ENCODE measurements around the gene ADAMTSL5. TPM values are rescaled to one million over a fixed set of nuclear protein-coding genes. Genes with fewer than 3 reads are reported as not detected.
"Not testable (repeated sequence)": the region's sequence is repeated elsewhere in the genome, so short reads cannot be mapped to it uniquely, and the experiment has no call there.

Gene ADAMTSL5
- total and polyA plus RNA-seq, 2 donors (not counting 1 experiment from before 2014, with no cell fraction given): 3.1 to 4.7 TPM

- no peak overlapping the region for H3K27ac ChIP-seq (ENCODE audit: insufficient read depth, low read length)
- H2AFZ ChIP-seq (ENCODE audit: low read length): no peak overlapping the region
- H3K36me3 ChIP-seq (ENCODE audit: control insufficient read depth, insufficient read depth, low read length): peaks cover 2% of the 10 kb centered on the region
- TF ChIP-seq EZH2 (IDR thresholded peaks at IDR 0.05; ENCODE audit: low read length, missing control alignments): no peak
- no peak for TF ChIP-seq CTCF (conservative IDR thresholded peaks at IDR 0.05 in 1 of 2, IDR thresholded peaks at IDR 0.05 in 1 of 2; ENCODE audit: low read depth in 1 of 2, low read length in 2 of 2)
- no peaks in the 10 kb centered on the region for H3K9me3 ChIP-seq (ENCODE audit: control insufficient read depth, insufficient read depth, low read depth, low read length)
- H3K4me2 ChIP-seq (ENCODE audit: extremely low read depth, insufficient read depth, low read length): no peak overlapping the region
- no peaks in the 10 kb centered on the region for H4K20me1 ChIP-seq (ENCODE audit: control insufficient read depth, extremely low read depth, insufficient read depth, low read length)
- H3K9ac ChIP-seq (ENCODE audit: insufficient read depth, low read length): no peak overlapping the region
- H3K79me2 ChIP-seq (ENCODE audit: control insufficient read depth, insufficient read depth, low read length): peaks cover 9% of the 10 kb centered on the region
- no peaks in the 10 kb centered on the region for H3K4me1 ChIP-seq (ENCODE audit: control insufficient read depth, extremely low read depth, insufficient read depth, low read length)
- DNase-seq (ENCODE audit: low read depth in 2 of 2): no peak
- H3K27me3 ChIP-seq (ENCODE audit: control insufficient read depth, insufficient read depth, low read length): no peaks in the 10 kb centered on the region
- H3K4me3 ChIP-seq (replicated peaks in 1 of 4; ENCODE audit: control extremely low read depth in 1 of 4, insufficient read depth in 1 of 4, low read depth in 3 of 4, low read length in 4 of 4): no peak overlapping the region
Observed at GRCh38 chr19:1481224-1481892, 31.5 kb downstream of the ADAMTSL5 start.

- TF ChIP-seq EZH2 (IDR thresholded peaks at IDR 0.05; ENCODE audit: low read length, missing control alignments) (no peak), CTCF (conservative IDR thresholded peaks at IDR 0.05 in 1 of 2, IDR thresholded peaks at IDR 0.05 in 1 of 2; ENCODE audit: low read depth in 1 of 2, low read length in 2 of 2) (no peak)
- no peaks in the 10 kb centered on the region for H3K4me1 ChIP-seq (ENCODE audit: control insufficient read depth, extremely low read depth, insufficient read depth, low read length)
- H3K4me3 ChIP-seq (replicated peaks in 1 of 4; ENCODE audit: control extremely low read depth in 1 of 4, insufficient read depth in 1 of 4, low read depth in 3 of 4, low read length in 4 of 4): peak within 1 kb of the TSS; percentile 76 to 87 (median 82)
- H2AFZ ChIP-seq (ENCODE audit: low read length): peak within 1 kb of the TSS; percentile 99
- H3K79me2 ChIP-seq (ENCODE audit: control insufficient read depth, insufficient read depth, low read length): peaks cover 9% of the 10 kb centered on the region
- peak within 1 kb of the TSS; percentile 76 for H3K9ac ChIP-seq (ENCODE audit: insufficient read depth, low read length)
- H3K36me3 ChIP-seq (ENCODE audit: control insufficient read depth, insufficient read depth, low read length): peaks cover 2% of the 10 kb centered on the region
- H3K27me3 ChIP-seq (ENCODE audit: control insufficient read depth, insufficient read depth, low read length): no peaks in the 10 kb centered on the region
- peak within 1 kb of the TSS; percentile 87 for H3K4me2 ChIP-seq (ENCODE audit: extremely low read depth, insufficient read depth, low read length)
- H4K20me1 ChIP-seq (ENCODE audit: control insufficient read depth, extremely low read depth, insufficient read depth, low read length): no peaks in the 10 kb centered on the region
- peak; percentile 88 to 92 for DNase-seq (ENCODE audit: low read depth in 2 of 2)
- H3K9me3 ChIP-seq (ENCODE audit: control insufficient read depth, insufficient read depth, low read depth, low read length): no peaks in the 10 kb centered on the region
- H3K27ac ChIP-seq (ENCODE audit: insufficient read depth, low read length): peak within 1 kb of the TSS; percentile 68
Observed at GRCh38 chr19:1478934-1479707, 33.7 kb downstream of the ADAMTSL5 start, which contains the start of gene C19orf25. C19orf25 (minus strand) TSS chr19:1479215; CDS start chr19:1478903, 312 bp downstream.

GRCh38 chr19:1477056-1477455, 35.8 kb downstream of the ADAMTSL5 start:
- H3K4me1 ChIP-seq (ENCODE audit: control insufficient read depth, extremely low read depth, insufficient read depth, low read length); H3K79me2 ChIP-seq (ENCODE audit: control insufficient read depth, insufficient read depth, low read length); H3K9me3 ChIP-seq (ENCODE audit: control insufficient read depth, insufficient read depth, low read depth, low read length); H3K9ac ChIP-seq (ENCODE audit: insufficient read depth, low read length); H4K20me1 ChIP-seq (ENCODE audit: control insufficient read depth, extremely low read depth, insufficient read depth, low read length); H3K36me3 ChIP-seq (ENCODE audit: control insufficient read depth, insufficient read depth, low read length); H3K27me3 ChIP-seq (ENCODE audit: control insufficient read depth, insufficient read depth, low read length); DNase-seq (ENCODE audit: low read depth in 2 of 2); H3K27ac ChIP-seq (ENCODE audit: insufficient read depth, low read length); H2AFZ ChIP-seq (ENCODE audit: low read length); H3K4me2 ChIP-seq (ENCODE audit: extremely low read depth, insufficient read depth, low read length): not testable (repeated sequence)
- peak overlapping the region in 1 of 4 experiments; percentile 14 for H3K4me3 ChIP-seq (replicated peaks in 1 of 4; ENCODE audit: control extremely low read depth in 1 of 4, insufficient read depth in 1 of 4, low read depth in 3 of 4, low read length in 4 of 4)

Measured in fibroblast of lung (primary cell).